Measurements from ENCODE around the gene RHBDD1.

GRCh38 chr2:226983895-226984749, 148.3 kb downstream of the RHBDD1 start:
- TF ChIP-seq CTCF (IDR thresholded peaks at IDR 0.05): no peak
- TF ChIP-seq POLR2A (IDR thresholded peaks at IDR 0.05): no peak

All from lower leg skin (tissue), 3 donors.